HCT116 (cell line): ENCODE results near the gene TAF3.

Experiments used
- CBX3 ChIP-seq: IDR thresholded peaks from 2 replicates; pipeline ENCODE4 v1.6.1; 2012; ENCODE audit warnings: low read depth
- CEBPB ChIP-seq: IDR thresholded peaks from 2 replicates; pipeline ENCODE4 v1.6.1; 2012; ENCODE audit warnings: low read depth
- CTCF ChIP-seq, 3 experiments: fragments of 200-600 bp in 1 of 3; sonication (generic) in 1 of 3; IDR thresholded peaks in 2 of 3; conservative IDR thresholded peaks in 1 of 3; 2 replicates each; pipeline ENCODE4 v1.5.1; 2012 to 2017; ENCODE audit warnings: low read depth in 2 of 3, low read length in 2 of 3, antibody characterized with exemption in 1 of 3, borderline replicate concordance in 1 of 3, control low read depth in 1 of 3, mild to moderate bottlenecking in 1 of 3, mixed read lengths in 1 of 3, mixed run types in 1 of 3, moderate library complexity in 1 of 3; ENCODE audit not compliant: insufficient read depth in 1 of 3
- EZH2 ChIP-seq: fragments of 200-600 bp; sonication (generic); IDR thresholded peaks from 2 replicates; pipeline ENCODE4 v1.6.1; 2017; ENCODE audit warnings: antibody characterized with exemption, mixed run types
- FOSL1 ChIP-seq: IDR thresholded peaks from 2 replicates; pipeline ENCODE4 v1.6.1; 2012; ENCODE audit warnings: low read depth
- POLR2A ChIP-seq: IDR thresholded peaks from 2 replicates; pipeline ENCODE4 v1.7.0; 2011; ENCODE audit warnings: borderline replicate concordance; ENCODE audit not compliant: insufficient read depth, insufficient read length; ENCODE audit errors: extremely low read depth
- TF ChIP-seq, protein P1 (sequence below): IDR thresholded peaks from 2 replicates; pipeline ENCODE4 v1.6.1; 2012

- TF ChIP-seq POLR2A (no peak), CTCF (IDR thresholded peaks at IDR 0.05 in 2 of 3, conservative IDR thresholded peaks at IDR 0.05 in 1 of 3; ENCODE audit: borderline replicate concordance in 1 of 3, insufficient read depth in 1 of 3, low read depth in 2 of 3, low read length in 2 of 3) (no peak), CEBPB (no peak), FOSL1 (no peak), EZH2 (no peak), CBX3 (no peak)
- TF ChIP-seq, protein P1, sequence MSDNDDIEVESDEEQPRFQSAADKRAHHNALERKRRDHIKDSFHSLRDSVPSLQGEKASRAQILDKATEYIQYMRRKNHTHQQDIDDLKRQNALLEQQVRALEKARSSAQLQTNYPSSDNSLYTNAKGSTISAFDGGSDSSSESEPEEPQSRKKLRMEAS: no peak
These were observed 226.8 kb downstream of the TAF3 start for GRCh38 chr10:8044908-8045725.
